H9 (cell line): Measurements from ENCODE around the gene CMSS1. TPM values are rescaled to one million over a fixed set of nuclear protein-coding genes. Genes with fewer than 3 reads are reported as not detected.

Source experiments
- DNase-seq: peaks from one replicate; pipeline ENCODE4 v3.0.0-alpha.2; 2017
- H2AFZ ChIP-seq: one replicate; pipeline ENCODE4 v1.6.1; 2013; ENCODE audit warnings: mild to moderate bottlenecking, low read length, control low read depth, moderate library complexity
- H2AK5ac ChIP-seq: 2 replicates; pipeline ENCODE4 v1.6.1; 2013; ENCODE audit warnings: low read length, control low read depth, mixed read lengths; ENCODE audit not compliant: insufficient read length
- H2BK120ac ChIP-seq: one replicate; pipeline ENCODE4 v1.6.1; 2013; ENCODE audit warnings: low read depth, mild to moderate bottlenecking, low read length, control low read depth, inconsistent platforms; ENCODE audit not compliant: poor library complexity, severe bottlenecking
- H2BK12ac ChIP-seq: 2 replicates; pipeline ENCODE4 v1.6.1; 2013; ENCODE audit warnings: low read length, control low read depth, mixed read lengths, low read depth; ENCODE audit not compliant: insufficient read length
- H2BK15ac ChIP-seq: 2 replicates; pipeline ENCODE4 v1.6.1; 2013; ENCODE audit warnings: low read depth, low read length, control low read depth
- H2BK20ac ChIP-seq: one replicate; pipeline ENCODE4 v1.6.1; 2013; ENCODE audit warnings: low read depth, mild to moderate bottlenecking, low read length, control low read depth, inconsistent platforms; ENCODE audit not compliant: poor library complexity, severe bottlenecking
- H2BK5ac ChIP-seq: 2 replicates; pipeline ENCODE4 v1.6.1; 2013; ENCODE audit warnings: low read length, control low read depth, mixed read lengths; ENCODE audit not compliant: insufficient read length
- H3K14ac ChIP-seq: 2 replicates; pipeline ENCODE4 v1.6.1; 2013; ENCODE audit warnings: low read length, control low read depth; ENCODE audit not compliant: insufficient read depth
- H3K18ac ChIP-seq: 2 replicates; pipeline ENCODE4 v1.6.1; 2013; ENCODE audit warnings: low read depth, mild to moderate bottlenecking, mixed read lengths, low read length, control low read depth; ENCODE audit not compliant: insufficient read length
- H3K23ac ChIP-seq: 2 replicates; pipeline ENCODE4 v1.6.1; 2013; ENCODE audit warnings: low read length, control low read depth, mixed read lengths, low read depth; ENCODE audit not compliant: insufficient read length
- H3K23me2 ChIP-seq: 2 replicates; pipeline ENCODE4 v1.6.1; 2013; ENCODE audit warnings: low read depth, mild to moderate bottlenecking, mixed read lengths, low read length, control low read depth; ENCODE audit not compliant: insufficient read length, poor library complexity, severe bottlenecking
- H3K27ac ChIP-seq: 2 replicates; pipeline ENCODE4 v1.5.1; 2013; ENCODE audit warnings: low read length, control low read depth, mixed read lengths, low read depth; ENCODE audit not compliant: insufficient read length
- H3K27me3 ChIP-seq: 2 replicates; pipeline ENCODE4 v1.6.1; 2013; ENCODE audit warnings: low read length, control low read depth, inconsistent platforms; ENCODE audit not compliant: insufficient read depth
- H3K4ac ChIP-seq: 2 replicates; pipeline ENCODE4 v1.6.1; 2013; ENCODE audit warnings: low read depth, mild to moderate bottlenecking, control low read depth, inconsistent platforms, low read length, moderate library complexity
- H3K4me1 ChIP-seq: 2 replicates; pipeline ENCODE4 v1.6.1; 2013; ENCODE audit warnings: low read length, control low read depth, inconsistent platforms; ENCODE audit not compliant: insufficient read depth
- H3K4me2 ChIP-seq: 2 replicates; pipeline ENCODE4 v1.6.1; 2013; ENCODE audit warnings: low read length, control low read depth, mixed read lengths; ENCODE audit not compliant: insufficient read length, insufficient read depth
- H3K56ac ChIP-seq: 2 replicates; pipeline ENCODE4 v1.6.1; 2013; ENCODE audit warnings: low read depth, mild to moderate bottlenecking, mixed read lengths, low read length, control low read depth; ENCODE audit not compliant: insufficient read length
- H3K79me1 ChIP-seq: 2 replicates; pipeline ENCODE4 v1.6.1; 2013; ENCODE audit warnings: low read depth, mild to moderate bottlenecking, moderate library complexity, low read length, control low read depth, inconsistent platforms; ENCODE audit not compliant: insufficient read depth, poor library complexity, severe bottlenecking
- H3K79me2 ChIP-seq: 2 replicates; pipeline ENCODE4 v1.6.1; 2013; ENCODE audit warnings: low read length, control low read depth, inconsistent platforms; ENCODE audit not compliant: insufficient read depth
- H3K9ac ChIP-seq: 2 replicates; pipeline ENCODE4 v1.6.1; 2013; ENCODE audit warnings: low read length, control low read depth, mixed read lengths; ENCODE audit not compliant: insufficient read length; ENCODE audit errors: extremely low read depth
- H3K9me3 ChIP-seq: one replicate; pipeline ENCODE4 v1.6.1; 2013; ENCODE audit warnings: low read depth, low read length, inconsistent platforms; ENCODE audit not compliant: control insufficient read depth
- H3T11ph ChIP-seq: one replicate; pipeline ENCODE4 v1.6.1; 2013; ENCODE audit warnings: mild to moderate bottlenecking, low read length, control low read depth, inconsistent platforms
- H4K20me1 ChIP-seq: one replicate; pipeline ENCODE4 v1.6.1; 2013; ENCODE audit not compliant: control insufficient read depth, insufficient read length, insufficient read depth
- H4K5ac ChIP-seq: 2 replicates; pipeline ENCODE4 v1.6.1; 2013; ENCODE audit warnings: low read depth, mild to moderate bottlenecking, mixed read lengths, low read length, control low read depth; ENCODE audit not compliant: insufficient read length
- H4K8ac ChIP-seq: replicated peaks from 2 replicates; pipeline ENCODE4 v1.6.1; 2013; ENCODE audit warnings: low read length, control low read depth, mixed read lengths, low read depth; ENCODE audit not compliant: insufficient read length
- H4K91ac ChIP-seq: 2 replicates; pipeline ENCODE4 v1.6.1; 2013; ENCODE audit warnings: low read depth, mild to moderate bottlenecking, moderate library complexity, mixed read lengths, low read length, control low read depth; ENCODE audit not compliant: insufficient read length
- H3K27ac Mint-ChIP-seq, 3 experiments: 2 replicates in 2 of 3; 3 replicates in 1 of 3; pipeline ENCODE4 v1.8.0; 2020 to 2021; ENCODE audit warnings: mixed read lengths in 3 of 3, mild to moderate bottlenecking in 1 of 3, moderate library complexity in 1 of 3
- H3K27me3 Mint-ChIP-seq: 2 replicates; pipeline ENCODE4 v1.8.0; 2021; ENCODE audit warnings: low read depth, mild to moderate bottlenecking, moderate library complexity, mixed read lengths
- H3K36me3 Mint-ChIP-seq, 3 experiments: 2 replicates in 2 of 3; 3 replicates in 1 of 3; pipeline ENCODE4 v1.8.0; 2020 to 2021; ENCODE audit warnings: low read depth in 3 of 3, mixed read lengths in 3 of 3; ENCODE audit not compliant: insufficient read depth in 1 of 3
- H3K4me1 Mint-ChIP-seq, 2 experiments: 2 replicates each; pipeline ENCODE4 v1.8.0; 2020; ENCODE audit warnings: mixed read lengths in 2 of 2
- H3K4me3 Mint-ChIP-seq, 2 experiments: 2 replicates in 1 of 2; 3 replicates in 1 of 2; pipeline ENCODE4 v1.8.0; 2020 to 2021; ENCODE audit warnings: mild to moderate bottlenecking in 2 of 2, mixed read lengths in 2 of 2, moderate library complexity in 1 of 2
- H3K9me3 Mint-ChIP-seq, 2 experiments: 2 replicates in 1 of 2; 3 replicates in 1 of 2; pipeline ENCODE4 v1.8.0; 2020; ENCODE audit warnings: mild to moderate bottlenecking in 2 of 2, mixed read lengths in 2 of 2, moderate library complexity in 1 of 2
- WGBS: extraction: QIAGEN DNeasy Blood & Tissue Kit; methylation state at CpG from one replicate; pipeline ENCODE4 v1.1.7; 2013; ENCODE audit warnings: missing lambda C conversion rate, low lambda C conversion rate, mixed read lengths; ENCODE audit not compliant: insufficient read length; ENCODE audit errors: extremely low coverage; 5-methylcytosine and 5-hydroxymethylcytosine counted together
- total RNA-seq: library from RNA; stranded (reverse); gene quantifications from 2 replicates; pipeline ENCODE4 v1.2.1, GENCODE V29; 2021
- TF ChIP-seq, protein P1 (sequence below): fragments of 200-600 bp; sonication (generic); conservative IDR thresholded peaks from 3 replicates; pipeline ENCODE4 v1.8.0; 2021; ENCODE audit warnings: antibody characterized with exemption, mild to moderate bottlenecking

The CMSS1 gene
- total RNA-seq, 1 experiment from 2014 or later: 61.8 TPM

DNA sequence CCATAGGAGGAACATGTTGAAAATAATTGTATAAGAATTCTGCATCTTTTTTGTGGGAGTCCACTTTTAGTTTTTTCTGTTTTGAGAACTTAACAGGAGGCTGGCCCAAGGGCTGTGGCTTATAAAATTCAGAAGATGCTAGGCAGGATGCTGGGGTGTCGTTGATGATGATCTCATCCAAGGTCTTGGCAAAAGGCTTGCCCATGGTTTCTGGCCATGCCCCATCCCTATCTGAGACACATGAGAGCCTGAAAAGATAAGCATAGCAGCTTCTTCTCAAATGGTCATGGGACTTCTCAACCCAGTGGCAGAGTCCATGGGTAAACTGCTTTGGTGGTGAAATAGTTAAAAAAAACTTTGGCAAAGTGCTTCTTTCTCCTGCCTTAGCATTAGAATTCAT lies 35.2 kb downstream of the CMSS1 start:
- no peak overlapping the region for H2BK15ac ChIP-seq
- no peak overlapping the region for H3K14ac ChIP-seq
- H4K5ac ChIP-seq: no peak overlapping the region
- H2BK5ac ChIP-seq: no peak overlapping the region
- H3T11ph ChIP-seq: no peak overlapping the region
- H3K4me1 ChIP-seq: peaks cover 9% of the 10 kb centered on the region; the same call in 1 of the 2 replicates
- H3K4me3 Mint-ChIP-seq: no peak overlapping the region
- peaks cover 5% of the 10 kb centered on the region; the same call in 1 of the 2 replicates for H3K79me2 ChIP-seq
- H3K9ac ChIP-seq: no peak overlapping the region
- H4K91ac ChIP-seq: no peak overlapping the region
- no peaks in the 10 kb centered on the region for H3K27me3 ChIP-seq
- H3K4me2 ChIP-seq: no peak overlapping the region
- no peak for DNase-seq
- no peak overlapping the region for H2BK20ac ChIP-seq
- H3K36me3 Mint-ChIP-seq: no peaks in the 10 kb centered on the region
- no peaks in the 10 kb centered on the region for H3K9me3 Mint-ChIP-seq
- no peaks in the 10 kb centered on the region for H3K23me2 ChIP-seq
- no peak overlapping the region for H2AK5ac ChIP-seq
- no peaks in the 10 kb centered on the region for H3K79me1 ChIP-seq
- H2BK12ac ChIP-seq: no peak overlapping the region
- no peak overlapping the region for H3K23ac ChIP-seq
- peaks cover 27 to 32% of the 10 kb centered on the region in 2 experiments for H3K4me1 Mint-ChIP-seq
- no CpG with 5 or more reads among the region's 1 CpG for WGBS
- H2BK120ac ChIP-seq: no peak overlapping the region
- no peak overlapping the region for H3K56ac ChIP-seq
- H3K9me3 ChIP-seq: no peaks in the 10 kb centered on the region
- H3K4ac ChIP-seq: no peak overlapping the region
- no peak overlapping the region for H3K27ac Mint-ChIP-seq
- H3K27ac ChIP-seq: no peak overlapping the region
- H4K8ac ChIP-seq: no peak overlapping the region
- H3K18ac ChIP-seq: no peak overlapping the region
- no peaks in the 10 kb centered on the region for H3K27me3 Mint-ChIP-seq
- no peaks in the 10 kb centered on the region for H4K20me1 ChIP-seq
- no peak overlapping the region for H2AFZ ChIP-seq
- TF ChIP-seq, protein P1, sequence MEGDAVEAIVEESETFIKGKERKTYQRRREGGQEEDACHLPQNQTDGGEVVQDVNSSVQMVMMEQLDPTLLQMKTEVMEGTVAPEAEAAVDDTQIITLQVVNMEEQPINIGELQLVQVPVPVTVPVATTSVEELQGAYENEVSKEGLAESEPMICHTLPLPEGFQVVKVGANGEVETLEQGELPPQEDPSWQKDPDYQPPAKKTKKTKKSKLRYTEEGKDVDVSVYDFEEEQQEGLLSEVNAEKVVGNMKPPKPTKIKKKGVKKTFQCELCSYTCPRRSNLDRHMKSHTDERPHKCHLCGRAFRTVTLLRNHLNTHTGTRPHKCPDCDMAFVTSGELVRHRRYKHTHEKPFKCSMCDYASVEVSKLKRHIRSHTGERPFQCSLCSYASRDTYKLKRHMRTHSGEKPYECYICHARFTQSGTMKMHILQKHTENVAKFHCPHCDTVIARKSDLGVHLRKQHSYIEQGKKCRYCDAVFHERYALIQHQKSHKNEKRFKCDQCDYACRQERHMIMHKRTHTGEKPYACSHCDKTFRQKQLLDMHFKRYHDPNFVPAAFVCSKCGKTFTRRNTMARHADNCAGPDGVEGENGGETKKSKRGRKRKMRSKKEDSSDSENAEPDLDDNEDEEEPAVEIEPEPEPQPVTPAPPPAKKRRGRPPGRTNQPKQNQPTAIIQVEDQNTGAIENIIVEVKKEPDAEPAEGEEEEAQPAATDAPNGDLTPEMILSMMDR: no peak
